Endothelial cell of umbilical vein (primary cell): Measurements from ENCODE around the gene SESTD1.

ENCODE experiments used
- EZH2 ChIP-seq: IDR thresholded peaks from 2 replicates; pipeline ENCODE4 v1.6.1; 2012; ENCODE audit warnings: borderline replicate concordance, low read depth, mild to moderate bottlenecking, moderate library complexity, low read length, inconsistent platforms; ENCODE audit not compliant: severe bottlenecking
- FOS ChIP-seq: IDR thresholded peaks from 2 replicates; pipeline ENCODE4 v1.6.1; 2011; ENCODE audit warnings: mild to moderate bottlenecking, low read length, moderate library complexity, borderline replicate concordance; ENCODE audit not compliant: insufficient read depth
- GATA2 ChIP-seq: IDR thresholded peaks from 2 replicates; pipeline ENCODE4 v1.7.0; 2011; ENCODE audit warnings: low read depth, mild to moderate bottlenecking, moderate library complexity, mixed read lengths, low read length; ENCODE audit not compliant: insufficient read length, insufficient read depth
- JUN ChIP-seq: IDR thresholded peaks from 2 replicates; pipeline ENCODE4 v1.6.1; 2011; ENCODE audit warnings: borderline replicate concordance, low read depth; ENCODE audit not compliant: insufficient read length, insufficient read depth
- MYC ChIP-seq: IDR thresholded peaks from one replicate; pipeline ENCODE4 v1.6.1; 2011; ENCODE audit warnings: mild to moderate bottlenecking, low read depth, low read length
- POLR2A ChIP-seq: IDR thresholded peaks from 2 replicates; pipeline ENCODE4 v1.6.1; 2012; ENCODE audit warnings: low read depth, mild to moderate bottlenecking, control low read depth, low read length
- POLR2AphosphoS5 ChIP-seq: IDR thresholded peaks from 2 replicates; pipeline ENCODE4 v1.6.1; 2012; ENCODE audit warnings: low read depth, mild to moderate bottlenecking, control low read depth, low read length, moderate library complexity; ENCODE audit not compliant: insufficient read depth
- TF ChIP-seq, protein P1 (sequence below), 2 donors: IDR thresholded peaks; 1 replicate in 1 of 2; 2 replicates in 1 of 2; pipeline ENCODE4 v1.5.1; 2011; ENCODE audit warnings: low read length in 2 of 2, mild to moderate bottlenecking in 2 of 2, moderate library complexity in 2 of 2, control low read depth in 1 of 2, inconsistent platforms in 1 of 2, low read depth in 1 of 2; ENCODE audit not compliant: insufficient read depth in 1 of 2; ENCODE audit errors: extremely low read depth in 1 of 2
- TF ChIP-seq, protein P2 (sequence below): IDR thresholded peaks from 2 replicates; pipeline ENCODE4 v1.6.1; 2011; ENCODE audit not compliant: insufficient read depth, insufficient read length

DNA sequence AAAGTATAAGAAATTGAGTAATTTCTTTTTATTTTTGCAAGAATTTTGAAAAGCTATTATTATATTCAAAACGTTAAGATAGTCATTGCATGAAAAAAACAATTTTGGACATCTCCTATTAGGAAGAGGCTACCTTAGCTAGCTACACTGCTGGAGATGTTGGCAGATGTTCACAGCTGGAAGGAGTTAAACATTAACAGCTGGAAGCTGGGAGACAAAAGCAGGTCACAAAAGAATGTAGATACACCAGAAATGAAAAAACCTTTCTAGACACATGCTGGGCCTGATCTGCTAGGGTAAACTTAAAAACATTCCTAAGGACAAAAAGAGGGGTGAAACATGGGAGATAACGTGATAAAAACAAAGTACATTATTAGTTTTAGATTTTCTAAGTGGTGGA is 84.4 kb downstream of the SESTD1 start:
- no peak for TF ChIP-seq EZH2
- TF ChIP-seq, protein P1, sequence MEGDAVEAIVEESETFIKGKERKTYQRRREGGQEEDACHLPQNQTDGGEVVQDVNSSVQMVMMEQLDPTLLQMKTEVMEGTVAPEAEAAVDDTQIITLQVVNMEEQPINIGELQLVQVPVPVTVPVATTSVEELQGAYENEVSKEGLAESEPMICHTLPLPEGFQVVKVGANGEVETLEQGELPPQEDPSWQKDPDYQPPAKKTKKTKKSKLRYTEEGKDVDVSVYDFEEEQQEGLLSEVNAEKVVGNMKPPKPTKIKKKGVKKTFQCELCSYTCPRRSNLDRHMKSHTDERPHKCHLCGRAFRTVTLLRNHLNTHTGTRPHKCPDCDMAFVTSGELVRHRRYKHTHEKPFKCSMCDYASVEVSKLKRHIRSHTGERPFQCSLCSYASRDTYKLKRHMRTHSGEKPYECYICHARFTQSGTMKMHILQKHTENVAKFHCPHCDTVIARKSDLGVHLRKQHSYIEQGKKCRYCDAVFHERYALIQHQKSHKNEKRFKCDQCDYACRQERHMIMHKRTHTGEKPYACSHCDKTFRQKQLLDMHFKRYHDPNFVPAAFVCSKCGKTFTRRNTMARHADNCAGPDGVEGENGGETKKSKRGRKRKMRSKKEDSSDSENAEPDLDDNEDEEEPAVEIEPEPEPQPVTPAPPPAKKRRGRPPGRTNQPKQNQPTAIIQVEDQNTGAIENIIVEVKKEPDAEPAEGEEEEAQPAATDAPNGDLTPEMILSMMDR (IDR thresholded peaks at IDR 0.05; ENCODE audit: extremely low read depth in 1 of 2, insufficient read depth in 1 of 2, low read depth in 1 of 2, low read length in 2 of 2) = no peak
- no peak for TF ChIP-seq POLR2A
- TF ChIP-seq, protein P2, sequence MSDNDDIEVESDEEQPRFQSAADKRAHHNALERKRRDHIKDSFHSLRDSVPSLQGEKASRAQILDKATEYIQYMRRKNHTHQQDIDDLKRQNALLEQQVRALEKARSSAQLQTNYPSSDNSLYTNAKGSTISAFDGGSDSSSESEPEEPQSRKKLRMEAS = no peak
- TF ChIP-seq POLR2AphosphoS5 = no peak
- no peak for TF ChIP-seq JUN
- no peak for TF ChIP-seq GATA2
- TF ChIP-seq FOS = no peak
- no peak for TF ChIP-seq MYC
